GM12864 (cell line): ENCODE measurements around the gene ANKRD50.

Experiments used
- DNase-seq: peaks from one replicate; pipeline ENCODE4 v3.0.0-alpha.2; 2011; ENCODE audit warnings: low read depth
- H3K4me3 ChIP-seq: 2 replicates; pipeline ENCODE4 v1.5.1; 2011; ENCODE audit warnings: mild to moderate bottlenecking, low read depth, low read length, control low read depth
- CTCF ChIP-seq: IDR thresholded peaks from 2 replicates; pipeline ENCODE4 v1.5.1; 2011; ENCODE audit warnings: low read depth, mild to moderate bottlenecking, moderate library complexity, low read length, control low read depth, inconsistent platforms; ENCODE audit errors: missing control alignments

Gene ANKRD50

GRCh38 chr4:124708517-124709300 is 3.8 kb downstream of the ANKRD50 start:
- no peak for TF ChIP-seq CTCF
- H3K4me3 ChIP-seq, result no peak overlapping the region
- no peak for DNase-seq

GRCh38 chr4:124705393-124705792 is 7.1 kb downstream of the ANKRD50 start:
- TF ChIP-seq CTCF, result no peak

GRCh38 chr4:124703154-124703553 is 9.4 kb downstream of the ANKRD50 start:
- H3K4me3 ChIP-seq, result no peak overlapping the region
- no peak for TF ChIP-seq CTCF
- no peak for DNase-seq

More at GRCh38 chr4:124705393-124705792, 7.1 kb downstream of the ANKRD50 start:
- DNase-seq, result no peak
- no peak overlapping the region for H3K4me3 ChIP-seq

GRCh38 chr4:124697441-124697840 is 15.1 kb downstream of the ANKRD50 start:
- H3K4me3 ChIP-seq, result no peak overlapping the region
- DNase-seq, result no peak
- no peak for TF ChIP-seq CTCF

- TF ChIP-seq CTCF, result no peak
These were observed 16.4 kb downstream of the ANKRD50 start for GRCh38 chr4:124696182-124696581.

GRCh38 chr4:124694946-124695598 is 17.5 kb downstream of the ANKRD50 start:
- no peak for TF ChIP-seq CTCF
- no peak overlapping the region for H3K4me3 ChIP-seq
- no peak for DNase-seq

More at GRCh38 chr4:124696182-124696581, 16.4 kb downstream of the ANKRD50 start:
- no peak for DNase-seq
- H3K4me3 ChIP-seq, result no peak overlapping the region

GRCh38 chr4:124694306-124694705 is 18.2 kb downstream of the ANKRD50 start:
- H3K4me3 ChIP-seq, result no peak overlapping the region
- DNase-seq, result no peak
- no peak for TF ChIP-seq CTCF
